ENCODE data around the gene KCNC2. TPM values are rescaled to one million over a fixed set of nuclear protein-coding genes. Genes with fewer than 3 reads are reported as not detected.

The KCNC2 gene
- polyA plus RNA-seq, 1 experiment = not detected

DNA sequence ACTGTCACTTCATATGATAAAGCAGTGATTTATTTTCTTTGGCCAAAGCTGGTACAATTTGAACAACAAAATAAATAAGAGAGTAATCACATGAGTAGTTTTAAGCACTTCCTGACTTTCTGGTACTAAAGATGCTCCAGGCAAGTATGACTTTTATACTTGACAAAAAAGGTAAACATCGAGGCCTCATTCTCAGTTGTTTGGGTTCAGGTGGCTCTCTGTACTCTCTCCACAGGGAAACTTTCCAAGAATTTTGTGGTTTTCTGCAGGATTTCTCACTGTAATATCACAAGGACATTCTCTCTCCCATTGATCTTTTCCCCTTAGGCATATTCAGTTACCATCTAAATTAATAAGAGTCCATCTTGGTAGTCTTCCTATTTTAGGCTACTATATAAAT is 26.6 kb upstream of the KCNC2 start:
- no peak overlapping the region for H3K4me3 ChIP-seq (ENCODE audit: low read depth, low read length)
- peaks cover 2% of the 10 kb centered on the region for H3K27me3 ChIP-seq (ENCODE audit: control insufficient read depth, insufficient read depth, low read length)
- TF ChIP-seq, protein P1, sequence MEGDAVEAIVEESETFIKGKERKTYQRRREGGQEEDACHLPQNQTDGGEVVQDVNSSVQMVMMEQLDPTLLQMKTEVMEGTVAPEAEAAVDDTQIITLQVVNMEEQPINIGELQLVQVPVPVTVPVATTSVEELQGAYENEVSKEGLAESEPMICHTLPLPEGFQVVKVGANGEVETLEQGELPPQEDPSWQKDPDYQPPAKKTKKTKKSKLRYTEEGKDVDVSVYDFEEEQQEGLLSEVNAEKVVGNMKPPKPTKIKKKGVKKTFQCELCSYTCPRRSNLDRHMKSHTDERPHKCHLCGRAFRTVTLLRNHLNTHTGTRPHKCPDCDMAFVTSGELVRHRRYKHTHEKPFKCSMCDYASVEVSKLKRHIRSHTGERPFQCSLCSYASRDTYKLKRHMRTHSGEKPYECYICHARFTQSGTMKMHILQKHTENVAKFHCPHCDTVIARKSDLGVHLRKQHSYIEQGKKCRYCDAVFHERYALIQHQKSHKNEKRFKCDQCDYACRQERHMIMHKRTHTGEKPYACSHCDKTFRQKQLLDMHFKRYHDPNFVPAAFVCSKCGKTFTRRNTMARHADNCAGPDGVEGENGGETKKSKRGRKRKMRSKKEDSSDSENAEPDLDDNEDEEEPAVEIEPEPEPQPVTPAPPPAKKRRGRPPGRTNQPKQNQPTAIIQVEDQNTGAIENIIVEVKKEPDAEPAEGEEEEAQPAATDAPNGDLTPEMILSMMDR (IDR thresholded peaks at IDR 0.05; ENCODE audit: low read depth, low read length) = no peak
- ChIA-PET CTCF (no interaction called here), POLR2A (no interaction called here)
- no peak overlapping the region for H3K27ac ChIP-seq (ENCODE audit: low read depth, low read length)
- H3K9me3 ChIP-seq (ENCODE audit: control insufficient read depth, insufficient read depth, low read length) = no peaks in the 10 kb centered on the region
- no peak for DNase-seq (ENCODE audit: low read depth, low spot score)

DNA sequence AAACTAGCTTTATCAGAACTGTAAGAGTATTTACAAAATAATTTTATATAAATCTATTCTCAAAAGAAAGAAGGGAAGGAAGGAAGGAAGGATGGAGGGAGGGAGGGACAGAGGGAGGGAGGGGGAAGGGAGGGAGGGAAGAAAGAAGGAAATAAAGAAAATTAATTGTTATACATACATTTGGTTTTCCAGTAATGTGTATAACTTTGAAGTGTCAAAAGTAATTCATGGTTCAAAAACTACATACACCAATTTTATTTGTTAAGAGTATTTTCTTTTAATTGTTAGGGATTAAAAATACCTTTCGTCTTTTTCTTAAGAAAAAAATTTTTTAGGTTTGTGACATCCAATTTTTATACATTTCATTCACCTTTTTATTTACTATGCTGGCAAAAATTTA is 17.5 kb upstream of the KCNC2 start:
- Histone ChIP-seq H3K27ac (ENCODE audit: low read depth, low read length) (no peak overlapping the region), H3K4me3 (ENCODE audit: low read depth, low read length) (no peak overlapping the region), H3K27me3 (ENCODE audit: control insufficient read depth, insufficient read depth, low read length) (peaks cover 2% of the 10 kb centered on the region), H3K9me3 (ENCODE audit: control insufficient read depth, insufficient read depth, low read length) (no peaks in the 10 kb centered on the region)
- DNase-seq (ENCODE audit: low read depth, low spot score) = no peak
- CTCF ChIA-PET = no interaction called here
- POLR2A ChIA-PET = no interaction called here
- TF ChIP-seq, protein P1 (IDR thresholded peaks at IDR 0.05; ENCODE audit: low read depth, low read length) = no peak

DNA sequence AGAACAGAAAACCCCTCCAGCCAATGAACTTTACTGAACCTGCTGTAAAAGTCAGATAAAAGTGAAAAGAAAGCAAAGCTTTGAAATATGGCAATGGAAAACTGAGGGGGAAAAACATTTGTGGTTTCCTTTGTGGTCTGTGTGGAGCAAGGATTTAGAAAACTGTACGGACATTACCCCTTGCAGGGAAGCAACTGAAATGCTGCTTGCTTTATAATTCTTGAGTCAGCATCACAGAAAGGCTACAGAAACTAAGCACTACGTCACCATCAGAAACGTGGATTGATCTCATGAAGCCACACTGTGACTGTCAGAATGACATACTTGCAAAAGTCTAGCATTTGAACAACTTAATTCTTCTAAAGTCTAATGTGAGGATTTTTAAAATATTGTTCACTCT is 2.4 kb upstream of the KCNC2 start:
- no peak for DNase-seq (ENCODE audit: low read depth, low spot score)
- Histone ChIP-seq H3K27ac (ENCODE audit: low read depth, low read length) (no peak overlapping the region), H3K9me3 (ENCODE audit: control insufficient read depth, insufficient read depth, low read length) (peaks cover 5% of the 10 kb centered on the region; the same call in 1 of the 2 replicates), H3K27me3 (ENCODE audit: control insufficient read depth, insufficient read depth, low read length) (peaks cover 32% of the 10 kb centered on the region), H3K4me3 (ENCODE audit: low read depth, low read length) (no peak overlapping the region)
- POLR2A ChIA-PET = no interaction called here
- TF ChIP-seq, protein P1 (IDR thresholded peaks at IDR 0.05; ENCODE audit: low read depth, low read length) = no peak
- CTCF ChIA-PET = no interaction called here

DNA sequence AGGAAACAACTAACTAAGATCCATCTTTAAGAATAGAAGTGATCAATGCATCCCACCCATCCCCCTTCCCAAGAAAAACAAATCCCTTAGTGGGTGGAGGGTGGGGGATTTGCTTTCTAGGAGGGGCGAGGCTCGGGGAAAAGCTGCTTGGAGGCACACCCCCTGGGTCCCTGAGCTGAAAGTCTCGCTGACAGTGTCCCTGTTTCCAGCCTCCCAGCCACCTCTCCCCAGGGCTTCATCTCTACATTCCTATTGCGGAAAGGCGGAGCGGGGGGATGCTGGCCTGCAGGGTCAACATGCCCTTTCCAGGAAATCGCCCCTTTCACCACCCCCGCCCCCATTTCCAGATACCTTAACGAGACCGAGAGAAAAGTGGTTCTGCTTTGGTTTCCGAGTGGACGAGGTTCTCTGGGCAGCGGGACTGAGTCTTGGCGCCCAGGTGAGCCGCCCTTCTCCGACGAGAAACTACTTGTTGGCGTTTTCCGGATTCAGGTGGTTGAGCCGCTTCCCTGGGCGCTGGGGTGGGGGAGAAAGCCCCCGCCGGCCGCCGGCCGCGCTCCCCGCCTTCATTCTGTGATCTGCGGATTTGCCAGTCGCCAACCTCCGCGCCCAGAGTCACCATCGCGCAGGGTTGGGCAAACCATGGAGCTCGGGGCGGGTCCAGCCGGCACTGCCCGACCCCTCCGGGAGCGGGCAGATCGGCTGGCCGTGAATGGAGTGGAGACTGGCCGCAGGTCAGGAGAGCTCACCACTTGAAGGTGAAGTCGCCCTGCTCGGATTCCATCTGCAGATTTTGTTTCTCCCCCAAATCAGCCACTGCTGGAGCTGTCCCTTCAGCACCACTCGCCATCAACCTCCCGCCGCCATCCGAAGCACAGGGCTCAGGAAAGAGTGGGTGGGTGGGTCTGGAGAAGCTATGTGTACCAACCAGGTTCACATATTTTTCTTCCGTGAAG is 505 bp downstream of the KCNC2 start:
- ChIA-PET POLR2A (no interaction called here), CTCF (no interaction called here)
- H3K4me3 ChIP-seq (ENCODE audit: low read depth, low read length) = no peak overlapping the region
- peaks cover 5% of the 10 kb centered on the region; the same call in 1 of the 2 replicates for H3K9me3 ChIP-seq (ENCODE audit: control insufficient read depth, insufficient read depth, low read length)
- H3K27ac ChIP-seq (ENCODE audit: low read depth, low read length) = no peak overlapping the region
- peaks cover 46% of the 10 kb centered on the region for H3K27me3 ChIP-seq (ENCODE audit: control insufficient read depth, insufficient read depth, low read length)
- peak; percentile 1 for DNase-seq (ENCODE audit: low read depth, low spot score)
- TF ChIP-seq, protein P1 (IDR thresholded peaks at IDR 0.05; ENCODE audit: low read depth, low read length) = no peak

DNA sequence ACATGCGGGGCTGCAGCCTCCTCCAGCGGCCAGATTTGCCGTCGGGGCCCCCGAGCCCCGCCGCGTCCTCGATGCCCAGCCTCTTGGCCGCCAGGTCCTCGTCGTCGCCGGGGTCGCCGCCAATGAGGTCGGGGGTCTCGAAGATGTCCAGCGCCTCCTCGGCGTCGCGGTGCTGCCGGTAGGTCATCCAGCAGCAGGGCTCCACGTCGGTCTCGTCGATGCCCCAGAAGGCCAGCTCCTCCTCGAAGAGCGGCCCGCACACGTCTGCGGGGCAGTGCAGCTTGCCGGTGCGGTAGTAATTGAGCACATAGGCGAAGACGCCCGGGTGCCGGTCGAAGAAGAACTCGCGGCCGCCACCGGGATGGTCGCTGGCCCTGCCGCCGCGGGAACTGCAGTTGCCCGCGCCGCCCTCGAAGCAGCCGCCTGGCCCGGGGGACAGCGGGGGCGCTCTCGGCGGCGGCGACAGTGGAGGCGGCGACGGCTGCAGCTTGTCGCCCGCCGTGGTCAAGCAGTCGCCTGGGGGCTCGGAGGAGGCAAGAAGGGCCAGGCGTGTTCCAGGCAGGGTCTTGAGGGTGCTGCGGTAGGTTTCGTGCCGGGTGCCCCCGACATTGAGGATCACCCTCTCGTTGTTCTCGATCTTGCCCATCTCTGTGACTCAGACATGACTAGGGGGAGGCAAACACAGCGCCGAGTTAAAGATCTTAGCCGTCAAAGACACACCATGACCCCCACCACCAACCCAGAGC is 2.1 kb downstream of the KCNC2 start:
- Histone ChIP-seq H3K9me3 (ENCODE audit: control insufficient read depth, insufficient read depth, low read length) (peaks cover 5% of the 10 kb centered on the region; the same call in 1 of the 2 replicates), H3K27me3 (ENCODE audit: control insufficient read depth, insufficient read depth, low read length) (peaks cover 46% of the 10 kb centered on the region), H3K27ac (ENCODE audit: low read depth, low read length) (no peak overlapping the region), H3K4me3 (ENCODE audit: low read depth, low read length) (no peak overlapping the region)
- DNase-seq (ENCODE audit: low read depth, low spot score) = no peak
- TF ChIP-seq, protein P1 (IDR thresholded peaks at IDR 0.05; ENCODE audit: low read depth, low read length) = no peak
- POLR2A ChIA-PET = no interaction called here
- CTCF ChIA-PET = no interaction called here

Measured in AG04450 (cell line).